DMS53 (cell line): Measurements from ENCODE around the gene ETS1.

Source experiments
- DNase-seq: peaks from one replicate; lab custom pipeline; 2025; lab: John Stamatoyannopoulos, UW

The ETS1 gene

DNA sequence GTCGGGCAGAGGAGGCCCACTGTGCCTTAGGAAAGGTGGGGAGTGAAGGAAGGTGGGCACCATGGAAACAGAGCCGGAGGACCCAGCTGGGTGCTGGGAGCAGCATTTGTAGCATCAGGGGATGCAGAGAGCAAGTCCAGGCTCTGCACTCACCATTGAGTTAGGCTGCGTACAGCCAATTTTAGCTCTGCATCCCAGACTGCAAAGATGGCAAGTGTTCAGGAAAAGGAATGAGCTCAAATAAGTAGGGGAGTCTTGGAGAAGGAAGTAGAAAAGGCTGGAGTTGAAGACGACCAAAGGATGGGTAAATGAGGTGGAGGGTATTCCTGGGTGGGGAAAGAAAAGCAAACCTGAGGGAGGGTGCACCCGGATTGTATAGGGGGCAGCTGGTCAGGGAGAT is 31.6 kb upstream of the ETS1 start:
- DNase-seq: no peak

DNA sequence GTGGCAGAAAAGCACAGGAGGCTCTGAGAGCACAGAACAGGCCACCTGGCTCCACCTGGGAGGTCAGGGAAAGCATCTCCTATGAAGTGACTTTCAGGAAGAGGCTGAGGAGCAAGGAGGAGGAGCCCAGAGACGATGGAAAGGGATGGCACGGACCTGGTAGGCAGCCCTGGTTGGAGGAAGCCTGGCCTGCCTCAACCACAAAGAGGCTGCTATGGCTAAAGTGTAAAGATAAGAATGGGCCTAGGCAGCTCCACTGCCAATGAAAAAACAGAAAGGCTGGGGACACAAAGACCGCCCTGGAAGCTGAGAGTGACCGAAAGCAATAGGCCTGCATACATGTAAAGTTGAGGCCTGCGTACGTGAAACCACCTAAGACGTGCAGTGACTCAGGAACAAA is 31.2 kb upstream of the ETS1 start:
- DNase-seq: no peak

- no peak for DNase-seq
Measured at GRCh38 chr11:128616161-128616560, 28.8 kb upstream of the ETS1 start.

DNA sequence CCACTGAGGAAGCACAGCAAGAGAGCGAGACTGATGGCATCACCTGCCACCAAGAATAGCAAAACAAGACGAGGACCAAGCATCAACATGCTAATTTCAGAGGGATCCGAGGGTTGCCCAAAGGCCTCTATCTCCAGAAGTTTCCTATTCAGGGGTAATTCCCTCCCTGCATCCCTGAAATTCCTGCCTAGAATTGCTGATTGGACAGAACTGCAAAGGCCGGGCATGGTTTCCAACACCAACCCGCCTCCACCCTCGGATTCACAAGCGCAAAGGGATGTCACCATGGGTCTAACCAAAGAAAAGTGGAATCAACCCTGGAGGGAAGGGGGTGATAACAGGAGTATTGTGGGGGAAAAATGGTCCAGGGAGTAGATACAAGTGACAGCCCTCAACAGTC is 28.3 kb upstream of the ETS1 start:
- no peak for DNase-seq

GRCh38 chr11:128615076-128615475 is 27.7 kb upstream of the ETS1 start:
- DNase-seq: no peak

- DNase-seq: peak; percentile 66
Measured at GRCh38 chr11:128614026-128614425, 26.7 kb upstream of the ETS1 start.

DNA sequence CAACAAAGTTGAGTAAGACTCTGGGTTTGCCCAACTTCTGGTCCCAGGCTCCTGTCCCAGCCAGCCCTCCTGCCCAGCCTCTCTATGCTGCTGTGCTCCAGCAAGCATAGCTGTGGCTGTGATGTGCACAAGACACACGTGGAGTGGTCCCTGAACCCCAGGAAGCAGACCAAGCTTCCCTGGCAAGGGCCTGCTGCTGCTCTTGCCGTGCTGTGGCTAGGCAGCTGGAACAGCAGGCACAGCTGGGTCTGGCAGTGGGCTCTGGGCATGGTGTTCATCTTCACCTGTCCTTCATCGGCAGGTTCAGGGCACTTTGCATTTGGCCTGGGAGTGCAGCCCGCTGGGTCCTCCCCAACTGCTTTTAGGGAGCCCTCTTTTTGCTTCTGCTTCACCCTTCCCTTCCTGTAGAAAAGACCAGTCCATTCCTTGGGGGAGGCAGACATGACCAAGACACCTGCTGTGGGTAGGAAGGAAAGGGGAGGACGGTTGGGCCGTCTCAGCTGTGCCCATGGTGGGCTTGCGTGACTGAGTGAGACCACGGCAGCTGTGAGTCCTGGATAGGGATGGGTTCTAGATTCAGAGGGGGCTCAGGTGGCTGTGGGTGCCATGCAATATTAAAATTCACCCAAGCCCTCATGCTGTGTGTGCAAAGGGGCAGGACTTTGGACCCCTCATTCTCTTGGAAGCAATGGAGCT is 26.1 kb upstream of the ETS1 start:
- DNase-seq: no peak

DNA sequence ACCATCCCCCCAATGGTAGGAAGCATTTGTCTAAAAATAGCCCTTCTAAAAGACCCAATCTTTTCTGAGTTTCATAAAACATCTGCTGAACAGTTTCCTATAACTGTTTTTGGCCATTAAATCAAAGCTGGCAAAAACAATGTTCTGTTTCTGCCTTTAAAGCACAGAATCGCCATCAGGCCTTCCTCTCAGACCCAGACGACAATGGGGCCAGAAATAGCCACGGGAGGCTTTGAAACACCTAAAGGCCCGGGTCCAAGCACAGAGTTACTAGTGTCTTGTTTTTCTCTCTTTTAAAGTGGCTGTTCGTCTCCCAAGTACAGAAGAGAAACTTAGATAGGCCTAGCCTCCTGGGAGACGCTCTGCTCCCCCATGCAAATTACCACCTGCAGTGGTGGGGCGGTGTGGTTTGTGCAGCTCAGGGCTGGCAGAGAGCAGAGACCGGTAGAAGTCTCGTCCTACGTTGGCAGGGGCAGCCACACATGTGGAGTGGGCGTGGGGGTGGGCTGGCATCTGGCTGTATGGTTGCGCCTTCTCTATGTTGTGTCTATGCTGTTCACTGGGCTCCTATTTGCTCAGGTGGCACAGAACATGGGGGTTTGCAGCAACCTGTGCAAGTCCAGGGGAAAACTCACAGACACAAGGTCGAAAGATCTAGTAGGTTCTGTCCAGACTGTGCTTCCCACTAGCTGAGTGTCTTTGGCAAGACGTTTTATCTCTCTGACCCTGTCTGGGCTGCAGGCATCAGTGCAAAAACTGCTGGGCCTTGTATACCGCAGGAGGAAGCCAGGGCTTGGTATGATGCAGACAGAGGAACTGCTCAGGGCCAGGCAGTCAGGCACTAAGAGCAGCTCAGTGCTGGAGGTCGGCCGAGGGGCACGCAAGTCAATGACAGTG is 23.6 kb upstream of the ETS1 start:
- no peak for DNase-seq

- no peak for DNase-seq
Measured at GRCh38 chr11:128609785-128610184, 22.4 kb upstream of the ETS1 start.

DNA sequence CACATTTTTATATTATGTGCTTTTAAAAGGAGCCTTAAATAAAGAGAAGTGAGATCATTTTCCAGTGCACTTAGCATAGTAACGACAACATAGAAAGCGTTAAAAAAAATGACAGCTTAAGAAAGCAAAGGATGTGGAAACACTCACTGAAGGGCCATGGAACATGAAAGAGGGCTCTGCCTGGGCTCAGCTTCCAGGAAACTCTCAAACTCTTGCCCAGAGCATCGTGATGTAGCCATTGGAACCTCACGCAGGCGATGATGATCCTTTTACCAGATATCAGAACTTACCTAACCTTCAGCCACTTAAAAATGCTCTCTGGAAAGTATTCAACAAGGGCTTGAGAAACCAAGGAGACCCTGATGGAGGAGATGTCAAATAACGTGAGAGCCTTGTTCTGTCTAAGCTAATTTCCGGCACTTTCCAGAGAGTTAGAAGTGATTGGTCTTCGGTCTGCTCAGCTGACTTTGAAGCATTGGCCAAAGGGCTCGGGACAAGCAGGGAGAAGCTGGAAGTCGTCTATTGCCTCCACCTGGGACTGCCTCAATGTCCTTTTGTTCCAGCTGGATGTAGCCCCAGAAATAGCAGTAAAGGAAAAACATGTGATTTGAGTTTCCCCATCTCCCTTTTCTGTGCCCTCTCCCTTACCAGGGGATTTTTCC is 21.5 kb upstream of the ETS1 start:
- no peak for DNase-seq

GRCh38 chr11:128607819-128608218 is 20.5 kb upstream of the ETS1 start:
- peak; percentile 87 for DNase-seq

GRCh38 chr11:128604723-128605122 is 17.4 kb upstream of the ETS1 start:
- DNase-seq: peak; percentile 92

DNA sequence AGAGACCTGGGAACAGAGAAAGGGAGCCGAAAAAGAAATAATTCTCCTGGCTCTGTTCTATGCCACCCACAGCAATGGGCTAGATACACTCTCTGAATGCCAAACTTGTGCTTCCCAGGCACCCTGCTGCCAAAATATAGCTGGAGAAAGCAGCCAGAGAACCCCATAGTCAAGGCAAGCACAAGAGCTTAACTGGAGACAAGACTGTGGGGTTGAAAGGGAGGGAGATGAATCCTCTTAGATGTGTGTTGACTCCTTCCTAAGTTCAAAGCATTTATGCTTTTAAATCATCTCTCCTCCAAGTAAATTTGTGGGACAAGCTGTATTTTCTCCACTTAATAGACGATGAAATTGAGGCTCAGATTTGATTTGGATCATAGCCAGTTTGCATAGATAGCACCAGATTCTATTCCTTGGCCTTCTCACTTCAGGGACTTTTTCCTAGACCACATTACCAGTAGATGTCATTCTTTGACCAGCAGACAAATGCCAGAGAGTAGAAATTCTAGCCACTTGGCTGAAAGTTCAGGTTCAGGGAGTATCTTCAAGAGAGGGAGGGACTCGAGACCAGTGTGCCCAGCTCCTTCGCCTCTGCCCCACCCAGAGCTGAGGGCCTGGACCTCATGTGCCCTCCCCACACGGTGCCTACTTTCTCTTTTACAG is 16.5 kb upstream of the ETS1 start:
- DNase-seq: peak; percentile 62

DNA sequence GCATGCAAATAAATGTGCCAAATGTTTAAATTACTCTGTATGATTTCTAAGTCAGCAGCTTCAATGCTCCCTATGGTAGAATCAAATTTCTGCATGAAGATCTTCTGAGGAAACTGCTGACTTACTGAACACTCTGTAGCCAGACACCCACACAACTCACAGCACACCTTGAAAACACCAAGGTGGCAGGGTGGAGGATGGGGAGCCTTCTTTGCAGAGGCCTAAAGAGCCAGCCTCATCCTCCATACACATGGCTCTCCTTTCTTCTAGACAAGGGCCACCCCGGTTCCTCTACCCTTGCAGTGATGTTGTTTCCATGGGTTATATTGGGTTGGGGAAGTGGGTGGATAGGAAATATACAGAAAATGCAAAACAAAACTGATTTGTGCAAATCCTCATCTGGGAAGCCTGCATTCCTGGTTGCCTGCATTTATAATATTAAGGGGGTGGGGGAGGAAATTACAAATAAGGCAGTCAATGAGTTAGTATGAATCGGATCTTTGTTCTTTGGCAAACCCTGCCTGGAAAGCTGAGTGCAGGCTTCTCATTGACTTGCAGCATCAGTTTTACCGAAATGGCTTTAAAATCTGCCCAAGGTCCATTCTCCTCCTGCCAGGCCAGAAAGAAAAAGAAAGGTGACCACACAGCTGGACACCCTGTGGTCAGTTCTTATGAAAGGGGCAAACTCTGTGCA is 15.8 kb upstream of the ETS1 start:
- no peak for DNase-seq

DNA sequence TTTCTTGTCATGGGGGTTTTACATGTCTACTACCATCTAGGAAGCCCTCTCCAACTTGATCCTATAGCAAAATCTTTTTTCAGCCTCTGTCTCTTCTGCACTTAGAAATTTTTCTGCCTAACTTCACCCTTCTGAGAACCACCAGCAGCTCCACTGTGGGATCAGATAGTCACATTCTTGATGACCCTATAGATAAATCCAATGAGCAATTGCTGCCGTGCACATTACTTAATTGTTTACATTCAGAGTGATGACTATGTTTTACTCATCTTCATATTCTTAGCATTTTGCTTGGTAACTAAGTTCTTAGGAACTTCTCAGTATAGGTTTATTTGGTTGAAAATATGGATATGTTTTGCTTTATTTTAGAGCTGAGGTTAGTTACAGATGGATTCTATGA is 12.4 kb upstream of the ETS1 start:
- DNase-seq: no peak

DNA sequence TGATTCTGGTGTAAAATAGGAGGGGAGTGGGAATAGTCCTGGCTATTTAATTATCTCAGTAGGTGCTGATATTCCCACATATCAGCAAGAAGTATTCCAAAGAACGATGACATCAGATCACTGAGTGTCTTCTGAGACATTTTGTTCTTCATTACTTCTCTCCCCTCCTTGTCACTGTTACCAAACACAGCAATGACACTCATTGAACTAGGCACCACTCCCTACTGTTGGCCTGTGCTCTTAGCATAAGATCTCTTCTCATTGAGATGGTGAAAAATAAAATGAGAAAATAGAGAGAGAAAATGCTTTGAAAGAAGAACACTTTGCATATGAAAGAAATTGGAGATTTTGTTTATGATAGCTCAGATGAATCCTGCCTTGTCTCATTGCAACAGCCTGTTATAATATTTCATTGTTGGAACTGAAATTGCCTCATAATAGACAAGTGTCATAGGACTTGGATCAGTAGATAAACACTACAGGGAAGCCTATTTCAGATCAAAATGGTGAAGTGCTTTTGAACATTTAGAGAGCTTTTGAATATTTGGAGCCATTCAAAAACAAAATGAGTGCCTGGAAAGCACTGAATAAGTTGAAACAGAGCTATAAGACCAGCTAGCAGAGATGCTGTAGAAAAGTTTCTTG is 11.3 kb upstream of the ETS1 start:
- DNase-seq: peak; percentile 13

- no peak for DNase-seq
Measured at GRCh38 chr11:128598096-128598495, 10.7 kb upstream of the ETS1 start.

- DNase-seq: no peak
Measured at GRCh38 chr11:128597209-128597608, 9.9 kb upstream of the ETS1 start.

GRCh38 chr11:128596250-128596649 is 8.9 kb upstream of the ETS1 start:
- DNase-seq: no peak

DNA sequence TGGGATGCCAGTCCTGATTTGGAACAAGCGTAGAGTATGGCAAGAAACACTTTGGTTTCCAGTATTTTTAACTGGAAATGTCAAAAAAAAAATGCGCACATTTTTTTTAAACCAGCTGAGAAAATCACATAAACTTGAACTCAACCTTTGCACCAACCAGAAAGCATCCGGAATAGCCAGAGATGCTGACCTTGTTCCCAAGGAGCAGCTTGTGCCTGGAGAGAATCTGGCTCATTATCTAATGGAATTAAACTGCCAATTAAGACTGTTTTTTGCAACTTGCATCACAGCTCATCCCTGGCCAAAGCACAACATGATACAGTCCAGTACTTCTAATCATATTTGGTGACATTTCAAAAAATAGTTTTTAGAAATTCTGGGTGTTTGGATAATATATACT is 8.4 kb upstream of the ETS1 start:
- DNase-seq: no peak

DNA sequence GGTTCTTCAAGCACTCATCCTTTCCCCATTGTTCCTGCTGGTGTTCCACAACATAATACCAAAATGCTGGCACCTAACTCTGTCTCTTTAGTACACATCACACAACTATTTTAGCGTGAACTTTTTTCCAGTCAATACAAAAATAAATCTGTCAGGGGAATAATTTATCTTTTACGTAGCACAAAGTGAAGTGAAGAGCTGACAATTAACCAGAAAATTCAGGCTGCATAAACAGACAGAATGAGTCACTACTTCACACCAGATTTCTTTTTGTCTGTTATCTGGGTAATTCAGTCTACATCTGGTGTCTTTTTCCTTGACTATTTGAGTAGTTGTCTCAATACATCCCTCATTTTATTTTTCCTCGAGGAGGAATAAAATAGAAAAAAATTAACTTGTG is 7.9 kb upstream of the ETS1 start:
- peak; percentile 46 for DNase-seq
